ENCODE measurements around the gene CADM4.

DNA sequence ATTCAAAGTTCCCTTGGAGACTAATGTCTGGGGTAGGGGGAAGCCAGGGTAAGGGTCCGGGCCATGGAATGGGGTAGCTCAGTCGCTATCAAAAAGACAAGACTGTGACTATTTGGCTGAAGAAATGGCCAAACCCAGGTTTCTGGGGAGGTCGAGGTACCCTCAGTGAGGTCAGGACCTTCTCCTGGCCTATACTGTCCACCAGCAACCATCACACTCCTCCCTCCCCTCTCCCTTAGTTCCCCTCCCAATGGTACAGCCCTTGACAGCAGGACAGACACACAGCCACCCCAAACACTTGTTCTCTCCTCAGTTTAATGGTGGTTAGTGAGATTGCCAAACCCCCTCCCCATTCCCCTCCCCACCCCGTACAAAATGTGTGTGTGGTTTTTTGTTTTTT lies 17.6 kb downstream of the CADM4 start:
- TF ChIP-seq, protein P1, sequence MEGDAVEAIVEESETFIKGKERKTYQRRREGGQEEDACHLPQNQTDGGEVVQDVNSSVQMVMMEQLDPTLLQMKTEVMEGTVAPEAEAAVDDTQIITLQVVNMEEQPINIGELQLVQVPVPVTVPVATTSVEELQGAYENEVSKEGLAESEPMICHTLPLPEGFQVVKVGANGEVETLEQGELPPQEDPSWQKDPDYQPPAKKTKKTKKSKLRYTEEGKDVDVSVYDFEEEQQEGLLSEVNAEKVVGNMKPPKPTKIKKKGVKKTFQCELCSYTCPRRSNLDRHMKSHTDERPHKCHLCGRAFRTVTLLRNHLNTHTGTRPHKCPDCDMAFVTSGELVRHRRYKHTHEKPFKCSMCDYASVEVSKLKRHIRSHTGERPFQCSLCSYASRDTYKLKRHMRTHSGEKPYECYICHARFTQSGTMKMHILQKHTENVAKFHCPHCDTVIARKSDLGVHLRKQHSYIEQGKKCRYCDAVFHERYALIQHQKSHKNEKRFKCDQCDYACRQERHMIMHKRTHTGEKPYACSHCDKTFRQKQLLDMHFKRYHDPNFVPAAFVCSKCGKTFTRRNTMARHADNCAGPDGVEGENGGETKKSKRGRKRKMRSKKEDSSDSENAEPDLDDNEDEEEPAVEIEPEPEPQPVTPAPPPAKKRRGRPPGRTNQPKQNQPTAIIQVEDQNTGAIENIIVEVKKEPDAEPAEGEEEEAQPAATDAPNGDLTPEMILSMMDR (IDR thresholded peaks at IDR 0.05) = no peak
- TF ChIP-seq POLR2A (IDR thresholded peaks at IDR 0.05) = no peak
- TF ChIP-seq EP300 (IDR thresholded peaks at IDR 0.05) = no peak

All from tibial nerve (tissue), 4 donors.